Keratinocyte (primary cell): Measurements from ENCODE around the gene ALPP. TPM values are rescaled to one million over a fixed set of nuclear protein-coding genes. Genes with fewer than 3 reads are reported as not detected.

Experiments
- DNase-seq: peaks from one replicate; pipeline ENCODE4 v3.0.0-alpha.2; 2011; ENCODE audit warnings: low read depth, missing footprints, low spot score
- FAIRE-seq: peaks from 2 replicates; lab custom pipeline; 2011; peaks lifted over from hg19 to GRCh38; lab: Jason Lieb, UNC
- H2AFZ ChIP-seq: 2 replicates; pipeline ENCODE4 v1.6.0; 2012; ENCODE audit warnings: low read length, control low read depth, inconsistent platforms; ENCODE audit not compliant: control insufficient read depth
- H3K27ac ChIP-seq: 2 replicates; pipeline ENCODE4 v1.5.1; 2011; ENCODE audit warnings: low read length; ENCODE audit not compliant: control insufficient read depth, insufficient read depth
- H3K27me3 ChIP-seq: 3 replicates; pipeline ENCODE4 v1.6.0; 2011; ENCODE audit warnings: low read length; ENCODE audit not compliant: control insufficient read depth, insufficient read depth; ENCODE audit errors: extremely low read depth
- H3K36me3 ChIP-seq, 2 experiments: 2 replicates in 1 of 2; 3 replicates in 1 of 2; pipeline ENCODE4 v1.5.1; 2011; ENCODE audit warnings: low read length in 2 of 2, mild to moderate bottlenecking in 1 of 2; ENCODE audit not compliant: control insufficient read depth in 2 of 2, insufficient read depth in 2 of 2; ENCODE audit errors: extremely low read depth in 1 of 2
- H3K4me1 ChIP-seq: 3 replicates; pipeline ENCODE4 v1.5.1; 2011; ENCODE audit warnings: low read length; ENCODE audit not compliant: control insufficient read depth, insufficient read depth; ENCODE audit errors: extremely low read depth
- H3K4me2 ChIP-seq: 3 replicates; pipeline ENCODE4 v1.6.0; 2011; ENCODE audit warnings: low read depth, low read length; ENCODE audit not compliant: control insufficient read depth, insufficient read depth; ENCODE audit errors: extremely low read depth
- H3K4me3 ChIP-seq, 3 experiments: fragments of 200-600 bp in 1 of 3; sonication (generic) in 1 of 3; 2 replicates in 2 of 3; 3 replicates in 1 of 3; pipeline ENCODE4 v1.5.1; 2011 to 2016; ENCODE audit warnings: low read length in 3 of 3, mild to moderate bottlenecking in 3 of 3, control low read depth in 2 of 3, inconsistent platforms in 1 of 3, low read depth in 1 of 3, mixed read lengths in 1 of 3, mixed run types in 1 of 3, moderate library complexity in 1 of 3; ENCODE audit not compliant: control insufficient read depth in 2 of 3, insufficient read depth in 2 of 3; ENCODE audit errors: extremely low read depth in 1 of 3
- H3K79me2 ChIP-seq: 2 replicates; pipeline ENCODE4 v1.6.0; 2012; ENCODE audit warnings: low read length; ENCODE audit not compliant: control insufficient read depth, insufficient read depth
- H3K9ac ChIP-seq: 3 replicates; pipeline ENCODE4 v1.6.0; 2011; ENCODE audit warnings: low read length; ENCODE audit not compliant: control insufficient read depth, insufficient read depth; ENCODE audit errors: extremely low read depth
- H3K9me1 ChIP-seq: 3 replicates; pipeline ENCODE4 v1.6.0; 2011; ENCODE audit warnings: low read length; ENCODE audit not compliant: control insufficient read depth, insufficient read depth; ENCODE audit errors: extremely low read depth
- H3K9me3 ChIP-seq: 2 replicates; pipeline ENCODE4 v1.5.1; 2012; ENCODE audit warnings: low read depth, low read length; ENCODE audit not compliant: control insufficient read depth
- H4K20me1 ChIP-seq: 3 replicates; pipeline ENCODE4 v1.6.0; 2011; ENCODE audit warnings: low read length; ENCODE audit not compliant: control insufficient read depth, insufficient read depth; ENCODE audit errors: extremely low read depth
- EZH2 ChIP-seq: IDR thresholded peaks from one replicate; pipeline ENCODE4 v1.6.1; 2012; ENCODE audit warnings: inconsistent platforms, mild to moderate bottlenecking, low read length, moderate library complexity
- dilution Hi-C: fragments of 300-500 bp; cut with MboI; formaldehyde crosslinking; loops from one replicate; pipeline ENCODE4 v1.7.0; 2020; ENCODE audit warnings: low sequenced_read_pairs; ENCODE audit not compliant: extremely low pct_ligation_motif_present
- polyA plus RNA-seq, 5 experiments: library from polyadenylated mRNA; depleted of rRNA in 3 of 5; stranded (reverse) in 3 of 5; stranded (forward) in 1 of 5; unstranded in 1 of 5; fragments of >200 nt; gene quantifications; 1 replicate in 1 of 5; 2 replicates in 3 of 5; 3 replicates in 1 of 5; pipeline versions ENCODE4 v1.2.1 to v1.2.3, GENCODE V29; 2011 to 2012; ENCODE audit warnings: missing spikeins in 2 of 5, low read depth in 1 of 5, low replicate concordance in 1 of 5
- TF ChIP-seq, protein P1 (sequence below), 3 experiments: IDR thresholded peaks in 1 of 3; conservative IDR thresholded peaks in 1 of 3; optimal IDR thresholded peaks in 1 of 3; 2 replicates in 2 of 3; 3 replicates in 1 of 3; pipeline versions ENCODE3 to v1.5.1; 2011; ENCODE audit warnings: low read length in 3 of 3, mild to moderate bottlenecking in 3 of 3, moderate library complexity in 2 of 3, control low read depth in 1 of 3, inconsistent platforms in 1 of 3; ENCODE audit not compliant: insufficient read depth in 2 of 3; ENCODE audit errors: extremely low read depth in 1 of 3

ALPP gene
- polyA plus RNA-seq, 1 donor (not counting 4 experiments of a cell fraction or from before 2014, with no cell fraction given), result not detected

DNA sequence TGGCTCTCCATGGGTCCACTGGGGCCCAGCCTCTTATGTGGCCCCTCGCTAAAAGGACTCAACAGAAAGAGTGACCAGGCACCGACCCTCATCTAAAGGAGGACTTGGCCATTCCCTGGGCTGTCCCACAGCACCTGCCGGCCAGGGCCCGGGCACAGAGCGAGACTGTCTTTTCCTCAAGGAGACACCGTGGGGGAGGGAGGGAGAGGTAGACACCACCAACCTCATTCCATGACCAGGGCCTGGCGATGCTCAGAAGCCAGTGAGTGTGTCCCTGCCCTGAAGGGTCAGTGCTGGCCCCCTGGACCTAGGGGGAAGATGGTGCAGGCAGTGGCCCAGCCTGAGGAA is 39.8 kb upstream of the ALPP start:
- Histone ChIP-seq H3K27ac (no peak overlapping the region), H3K4me1 (no peaks in the 10 kb centered on the region), H3K36me3 (peaks cover 0 to 1% of the 10 kb centered on the region in 2 experiments), H3K27me3 (no peaks in the 10 kb centered on the region), H4K20me1 (no peaks in the 10 kb centered on the region), H2AFZ (no peak overlapping the region), H3K9me3 (no peaks in the 10 kb centered on the region), H3K9me1 (no peaks in the 10 kb centered on the region), H3K4me2 (no peak overlapping the region), H3K4me3 (no peak overlapping the region), H3K9ac (no peak overlapping the region), H3K79me2 (no peaks in the 10 kb centered on the region)
- TF ChIP-seq, protein P1, sequence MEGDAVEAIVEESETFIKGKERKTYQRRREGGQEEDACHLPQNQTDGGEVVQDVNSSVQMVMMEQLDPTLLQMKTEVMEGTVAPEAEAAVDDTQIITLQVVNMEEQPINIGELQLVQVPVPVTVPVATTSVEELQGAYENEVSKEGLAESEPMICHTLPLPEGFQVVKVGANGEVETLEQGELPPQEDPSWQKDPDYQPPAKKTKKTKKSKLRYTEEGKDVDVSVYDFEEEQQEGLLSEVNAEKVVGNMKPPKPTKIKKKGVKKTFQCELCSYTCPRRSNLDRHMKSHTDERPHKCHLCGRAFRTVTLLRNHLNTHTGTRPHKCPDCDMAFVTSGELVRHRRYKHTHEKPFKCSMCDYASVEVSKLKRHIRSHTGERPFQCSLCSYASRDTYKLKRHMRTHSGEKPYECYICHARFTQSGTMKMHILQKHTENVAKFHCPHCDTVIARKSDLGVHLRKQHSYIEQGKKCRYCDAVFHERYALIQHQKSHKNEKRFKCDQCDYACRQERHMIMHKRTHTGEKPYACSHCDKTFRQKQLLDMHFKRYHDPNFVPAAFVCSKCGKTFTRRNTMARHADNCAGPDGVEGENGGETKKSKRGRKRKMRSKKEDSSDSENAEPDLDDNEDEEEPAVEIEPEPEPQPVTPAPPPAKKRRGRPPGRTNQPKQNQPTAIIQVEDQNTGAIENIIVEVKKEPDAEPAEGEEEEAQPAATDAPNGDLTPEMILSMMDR (optimal IDR thresholded peaks at IDR 0.05 in 1 of 3, IDR thresholded peaks at IDR 0.05 in 1 of 3, conservative IDR thresholded peaks at IDR 0.05 in 1 of 3; ENCODE audit: extremely low read depth in 1 of 3, insufficient read depth in 2 of 3, low read length in 3 of 3), result no peak
- TF ChIP-seq EZH2, result no peak
- FAIRE-seq (no peak), DNase-seq (no peak)
- dilution Hi-C loops, result no loop called here

DNA sequence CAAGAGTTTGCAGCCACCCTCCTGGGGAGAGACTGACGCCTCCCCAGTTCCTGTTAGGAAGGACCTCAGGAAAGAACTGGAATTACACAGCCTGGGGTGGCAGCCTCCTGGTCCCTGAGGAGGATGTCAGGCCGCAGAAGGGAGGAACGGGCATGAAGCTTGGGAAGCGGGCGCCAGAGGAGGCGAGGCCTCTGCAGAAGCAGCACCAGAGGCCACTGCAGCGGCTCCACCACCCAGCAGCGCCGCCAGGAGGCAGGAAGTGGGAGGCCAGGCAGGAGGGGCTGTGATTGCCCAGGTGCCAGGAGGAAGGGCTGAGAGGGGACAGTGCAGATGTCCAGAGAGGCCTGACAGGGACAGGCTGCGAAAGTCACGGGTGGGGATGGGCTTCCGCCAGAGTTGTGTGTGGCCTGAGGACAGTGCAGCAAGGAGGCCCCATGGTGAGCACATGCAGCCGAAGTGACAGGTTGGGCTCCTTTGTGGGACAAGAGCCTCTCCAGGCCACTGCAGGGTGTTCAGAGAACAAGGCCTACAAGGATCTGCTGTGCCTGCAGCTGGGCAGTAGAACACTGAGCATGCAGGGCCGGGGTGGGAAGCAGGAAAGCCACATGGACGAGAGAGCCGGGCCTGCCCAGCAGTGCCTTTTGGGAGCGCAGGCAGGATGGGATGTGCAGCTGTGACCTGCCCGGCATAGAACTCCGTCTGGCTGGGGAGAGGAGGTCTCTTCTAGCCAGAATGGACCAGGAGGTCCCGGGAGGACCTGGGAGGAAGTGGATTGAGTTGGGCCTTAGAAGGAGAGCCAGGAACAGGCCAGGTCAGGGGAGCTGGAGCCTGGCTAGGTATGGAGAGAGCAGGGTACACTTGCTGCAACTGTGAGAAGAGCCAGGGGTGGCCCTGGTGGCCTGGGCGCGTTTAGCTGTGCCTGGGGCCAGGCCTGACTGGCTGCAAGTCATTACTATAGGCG is 39.1 kb upstream of the ALPP start:
- H3K4me1 ChIP-seq, result no peaks in the 10 kb centered on the region
- DNase-seq (no peak), FAIRE-seq (no peak)
- no peak overlapping the region for H2AFZ ChIP-seq
- dilution Hi-C loops, result no loop called here
- no peaks in the 10 kb centered on the region for H4K20me1 ChIP-seq
- H3K9me3 ChIP-seq, result no peaks in the 10 kb centered on the region
- no peaks in the 10 kb centered on the region for H3K79me2 ChIP-seq
- no peaks in the 10 kb centered on the region for H3K27me3 ChIP-seq
- H3K36me3 ChIP-seq, result peaks cover 0 to 1% of the 10 kb centered on the region in 2 experiments
- H3K4me2 ChIP-seq, result no peak overlapping the region
- H3K9me1 ChIP-seq, result no peaks in the 10 kb centered on the region
- H3K27ac ChIP-seq, result no peak overlapping the region
- TF ChIP-seq, protein P1 (optimal IDR thresholded peaks at IDR 0.05 in 1 of 3, IDR thresholded peaks at IDR 0.05 in 1 of 3, conservative IDR thresholded peaks at IDR 0.05 in 1 of 3; ENCODE audit: extremely low read depth in 1 of 3, insufficient read depth in 2 of 3, low read length in 3 of 3), result peak in 2 of 3 experiments; percentile 8 to 21
- TF ChIP-seq EZH2, result no peak
- H3K9ac ChIP-seq, result no peak overlapping the region
- no peak overlapping the region for H3K4me3 ChIP-seq
